Activated CD8-positive, alpha-beta memory T cell treated with anti-CD3 and anti-CD28 coated beads, Interleukin-2, amount 10 ng/mL, durations not matched to agents 7 days and 5 days (primary cell): ENCODE measurements around the gene CHRNG. TPM values are rescaled to one million over a fixed set of nuclear protein-coding genes. Genes with fewer than 3 reads are reported as not detected.

Experiments used
- ATAC-seq: fragments of 150-1000 bp; cut with Tn5 transposase; one replicate; pipeline ENCODE4 v1.10.0; 2021; ENCODE audit warnings: moderate library complexity
- CTCF ChIA-PET: fragments of 350-600 bp; sonication (Branson Sonifier 250); formaldehyde crosslinking; loops from one replicate; lab custom pipeline; 2021; ENCODE audit warnings: antibody characterized with exemption; lab: Charles Lee
- DNase-seq: peaks from one replicate; pipeline ENCODE4 v3.0.0-alpha.2; 2020
- H3K27ac Mint-ChIP-seq: one replicate; pipeline ENCODE4 v1.8.0; 2021; ENCODE audit warnings: mild to moderate bottlenecking, mixed read lengths
- H3K27me3 Mint-ChIP-seq: one replicate; pipeline ENCODE4 v1.8.0; 2021; ENCODE audit warnings: mixed read lengths
- H3K36me3 Mint-ChIP-seq: one replicate; pipeline ENCODE4 v1.8.0; 2021; ENCODE audit warnings: mild to moderate bottlenecking, mixed read lengths
- H3K4me1 Mint-ChIP-seq: one replicate; pipeline ENCODE4 v1.8.0; 2021; ENCODE audit warnings: mixed read lengths
- H3K4me3 Mint-ChIP-seq: one replicate; pipeline ENCODE4 v1.8.0; 2021; ENCODE audit warnings: mild to moderate bottlenecking, moderate library complexity, mixed read lengths
- H3K9me3 Mint-ChIP-seq: one replicate; pipeline ENCODE4 v1.8.0; 2022; ENCODE audit warnings: low read depth, mixed read lengths
- total RNA-seq, 2 experiments: library from RNA; stranded (reverse); gene quantifications; one replicate each; pipeline ENCODE4 v1.2.3, GENCODE V29; 2021

CHRNG gene
- total RNA-seq: not detected

GRCh38 chr2:232539298-232540231, at the start of gene CHRNG:
TSS of gene CHRNG (plus strand) at chr2:232539692. CDS start at chr2:232539748, 56 bp downstream.
- CTCF ChIA-PET: no interaction called here
- Mint-ChIP-seq H3K4me1 (peaks cover 7% of the 10 kb centered on the region), H3K27me3 (peaks cover 6% of the 10 kb centered on the region), H3K27ac (no peak within 1 kb of the TSS), H3K9me3 (peaks cover 4% of the 10 kb centered on the region), H3K4me3 (no peak within 1 kb of the TSS), H3K36me3 (peaks cover 2% of the 10 kb centered on the region)
- DNase-seq: no peak
- no peak for ATAC-seq

- Mint-ChIP-seq H3K27me3 (peaks cover 34% of the 10 kb centered on the region), H3K27ac (no peak overlapping the region), H3K4me1 (peaks cover 3% of the 10 kb centered on the region), H3K9me3 (no peaks in the 10 kb centered on the region), H3K4me3 (no peak overlapping the region), H3K36me3 (no peaks in the 10 kb centered on the region)
- DNase-seq (no peak), ATAC-seq (no peak)
- CTCF ChIA-PET: no interaction called here
These were observed 49.0 kb upstream of the CHRNG start for GRCh38 chr2:232490221-232491138.

GRCh38 chr2:232491139-232491780, 48.2 kb upstream of the CHRNG start:
- H3K4me1 Mint-ChIP-seq: peaks cover 3% of the 10 kb centered on the region
- no peaks in the 10 kb centered on the region for H3K36me3 Mint-ChIP-seq
- no peaks in the 10 kb centered on the region for H3K9me3 Mint-ChIP-seq
- H3K4me3 Mint-ChIP-seq: no peak overlapping the region
- no peak for ATAC-seq
- no peak overlapping the region for H3K27ac Mint-ChIP-seq
- CTCF ChIA-PET: no interaction called here
- peaks cover 30% of the 10 kb centered on the region for H3K27me3 Mint-ChIP-seq
- no peak for DNase-seq

- no peak overlapping the region for H3K27ac Mint-ChIP-seq
- DNase-seq (no peak), ATAC-seq (no peak)
- no peaks in the 10 kb centered on the region for H3K36me3 Mint-ChIP-seq
- peaks cover 24% of the 10 kb centered on the region for H3K27me3 Mint-ChIP-seq
- no peaks in the 10 kb centered on the region for H3K9me3 Mint-ChIP-seq
- CTCF ChIA-PET: no interaction called here
- no peak overlapping the region for H3K4me3 Mint-ChIP-seq
- H3K4me1 Mint-ChIP-seq: no peaks in the 10 kb centered on the region
These were observed 47.1 kb upstream of the CHRNG start for GRCh38 chr2:232492236-232492848.

GRCh38 chr2:232492963-232493700, 46.4 kb upstream of the CHRNG start:
- DNase-seq (no peak), ATAC-seq (no peak)
- no peaks in the 10 kb centered on the region for H3K9me3 Mint-ChIP-seq
- no peak overlapping the region for H3K27ac Mint-ChIP-seq
- no peak overlapping the region for H3K4me3 Mint-ChIP-seq
- CTCF ChIA-PET: no interaction called here
- H3K36me3 Mint-ChIP-seq: no peaks in the 10 kb centered on the region
- H3K27me3 Mint-ChIP-seq: peaks cover 20% of the 10 kb centered on the region
- H3K4me1 Mint-ChIP-seq: no peaks in the 10 kb centered on the region

- Mint-ChIP-seq H3K4me3 (no peak overlapping the region), H3K27ac (no peak overlapping the region), H3K9me3 (no peaks in the 10 kb centered on the region), H3K27me3 (peaks cover 13% of the 10 kb centered on the region), H3K4me1 (no peaks in the 10 kb centered on the region), H3K36me3 (no peaks in the 10 kb centered on the region)
- CTCF ChIA-PET: no interaction called here
- ATAC-seq (no peak), DNase-seq (no peak)
These were observed 45.6 kb upstream of the CHRNG start for GRCh38 chr2:232493701-232494474.

GRCh38 chr2:232494542-232494941, 45.0 kb upstream of the CHRNG start:
- Mint-ChIP-seq H3K9me3 (no peaks in the 10 kb centered on the region), H3K27ac (no peak overlapping the region), H3K36me3 (no peaks in the 10 kb centered on the region), H3K4me1 (no peaks in the 10 kb centered on the region), H3K27me3 (peaks cover 7% of the 10 kb centered on the region), H3K4me3 (no peak overlapping the region)
- DNase-seq (no peak), ATAC-seq (no peak)
- CTCF ChIA-PET: no interaction called here

GRCh38 chr2:232495292-232495691, 44.2 kb upstream of the CHRNG start:
- no peak overlapping the region for H3K27ac Mint-ChIP-seq
- peaks cover 6% of the 10 kb centered on the region for H3K27me3 Mint-ChIP-seq
- no peaks in the 10 kb centered on the region for H3K36me3 Mint-ChIP-seq
- no peak for DNase-seq
- CTCF ChIA-PET: no interaction called here
- ATAC-seq: no peak
- no peaks in the 10 kb centered on the region for H3K9me3 Mint-ChIP-seq
- no peaks in the 10 kb centered on the region for H3K4me1 Mint-ChIP-seq
- H3K4me3 Mint-ChIP-seq: no peak overlapping the region

GRCh38 chr2:232496501-232497270, 42.8 kb upstream of the CHRNG start:
- no peaks in the 10 kb centered on the region for H3K9me3 Mint-ChIP-seq
- peaks cover 18% of the 10 kb centered on the region for H3K27me3 Mint-ChIP-seq
- CTCF ChIA-PET: no interaction called here
- H3K4me3 Mint-ChIP-seq: no peak overlapping the region
- ATAC-seq: no peak
- H3K27ac Mint-ChIP-seq: no peak overlapping the region
- H3K36me3 Mint-ChIP-seq: no peaks in the 10 kb centered on the region
- no peaks in the 10 kb centered on the region for H3K4me1 Mint-ChIP-seq
- DNase-seq: no peak

- ATAC-seq (no peak), DNase-seq (no peak)
- Mint-ChIP-seq H3K4me3 (no peak overlapping the region), H3K9me3 (no peaks in the 10 kb centered on the region), H3K27me3 (peaks cover 20% of the 10 kb centered on the region), H3K27ac (no peak overlapping the region), H3K4me1 (no peaks in the 10 kb centered on the region), H3K36me3 (no peaks in the 10 kb centered on the region)
- CTCF ChIA-PET: no interaction called here
These were observed 42.1 kb upstream of the CHRNG start for GRCh38 chr2:232497348-232497747.

- ATAC-seq (no peak), DNase-seq (no peak)
- no peak overlapping the region for H3K27ac Mint-ChIP-seq
- H3K4me3 Mint-ChIP-seq: no peak overlapping the region
- no peaks in the 10 kb centered on the region for H3K9me3 Mint-ChIP-seq
- peaks cover 23% of the 10 kb centered on the region for H3K27me3 Mint-ChIP-seq
- peaks cover 2% of the 10 kb centered on the region for H3K4me1 Mint-ChIP-seq
- H3K36me3 Mint-ChIP-seq: no peaks in the 10 kb centered on the region
- CTCF ChIA-PET: no interaction called here
These were observed 41.0 kb upstream of the CHRNG start for GRCh38 chr2:232498452-232498851.
